Activated CD4-positive, CD25-positive, alpha-beta regulatory T cell treated with anti-CD3 and anti-CD28 coated beads, Interleukin-2, amount 50 U/mL, for 72 hours (primary cell): Measurements from ENCODE around the gene FANCL.
"Not testable (repeated sequence)": the region's sequence is repeated elsewhere in the genome, so short reads cannot be mapped to it uniquely, and the experiment has no call there.

ENCODE experiments used
- DNase-seq: peaks from one replicate; pipeline ENCODE4 v3.0.0; 2021

The FANCL gene

DNA sequence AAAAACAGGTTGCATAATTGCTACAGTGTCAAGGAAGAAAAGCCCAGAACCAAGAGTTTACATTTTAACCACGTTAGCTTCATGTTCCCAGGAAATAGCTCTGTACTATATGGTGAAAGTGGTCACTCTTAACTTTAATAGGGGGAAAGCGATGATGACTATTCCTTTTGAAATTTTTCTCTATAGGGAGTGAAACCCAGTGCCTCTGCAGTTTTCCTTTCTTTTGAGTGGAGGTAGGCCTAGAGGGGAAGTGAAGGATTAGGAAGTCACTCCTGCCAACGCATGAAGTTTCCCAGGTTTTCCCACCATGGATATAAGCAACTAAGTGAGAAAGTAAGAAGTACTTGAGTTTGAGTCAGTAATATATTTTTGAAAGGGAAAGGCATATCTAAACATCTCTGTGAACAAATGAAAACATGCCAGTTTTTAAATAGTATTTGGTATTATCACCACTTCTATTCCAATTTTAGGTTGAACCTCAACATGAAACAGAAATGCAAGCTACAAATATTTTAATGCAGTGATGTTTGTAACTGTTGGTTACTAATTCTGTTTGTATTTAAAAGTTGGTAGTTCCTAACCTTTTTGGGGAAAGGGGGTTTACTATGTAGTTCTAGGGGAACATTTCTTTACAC lies 102.6 kb downstream of the FANCL start:
- no peak for DNase-seq

GRCh38 chr2:58137856-58138255 lies 103.3 kb downstream of the FANCL start:
- no peak for DNase-seq

GRCh38 chr2:58137221-58137620 lies 103.9 kb downstream of the FANCL start:
- DNase-seq = no peak

GRCh38 chr2:58135861-58136260 lies 105.3 kb downstream of the FANCL start:
- no peak for DNase-seq

- DNase-seq = no peak
Observed at GRCh38 chr2:58133395-58133794, 107.7 kb downstream of the FANCL start.

DNA sequence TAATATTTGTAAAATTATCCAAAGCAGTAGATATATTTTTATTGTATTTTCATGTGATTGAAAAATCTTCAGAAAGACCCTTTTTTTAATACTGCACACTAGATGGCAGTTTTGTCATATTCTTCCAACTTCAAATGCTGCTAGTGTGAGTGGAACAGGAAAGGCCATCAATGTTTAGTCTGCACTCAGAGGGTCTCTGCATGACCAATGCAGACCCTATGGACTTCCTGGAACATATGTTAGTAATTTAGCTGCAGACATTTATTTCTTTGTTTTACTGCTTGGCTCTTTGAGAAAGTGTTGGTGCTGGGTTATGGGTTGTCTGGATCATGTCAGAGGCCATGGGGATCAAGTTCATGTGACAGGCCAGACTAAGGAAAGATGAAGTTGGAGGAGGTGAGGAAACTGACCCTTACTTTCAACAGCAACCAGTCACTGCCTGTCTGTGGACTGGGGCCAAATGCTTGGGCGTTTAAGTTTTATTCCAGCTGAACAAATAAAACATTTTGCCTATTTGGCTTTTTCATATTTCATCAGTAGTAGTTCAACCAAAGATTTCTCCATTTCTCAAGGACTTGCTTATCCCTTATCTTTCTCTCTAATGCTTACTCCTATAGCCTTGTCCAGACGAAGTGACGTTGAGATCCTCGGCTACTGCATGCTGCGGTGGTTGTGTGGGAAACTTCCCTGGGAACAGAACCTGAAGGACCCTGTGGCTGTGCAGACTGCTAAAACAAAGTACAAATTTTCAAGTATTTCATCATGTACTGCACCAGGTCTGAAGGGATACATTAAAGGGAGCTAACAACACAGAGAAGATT lies 109.7 kb downstream of the FANCL start:
- DNase-seq = no peak

DNA sequence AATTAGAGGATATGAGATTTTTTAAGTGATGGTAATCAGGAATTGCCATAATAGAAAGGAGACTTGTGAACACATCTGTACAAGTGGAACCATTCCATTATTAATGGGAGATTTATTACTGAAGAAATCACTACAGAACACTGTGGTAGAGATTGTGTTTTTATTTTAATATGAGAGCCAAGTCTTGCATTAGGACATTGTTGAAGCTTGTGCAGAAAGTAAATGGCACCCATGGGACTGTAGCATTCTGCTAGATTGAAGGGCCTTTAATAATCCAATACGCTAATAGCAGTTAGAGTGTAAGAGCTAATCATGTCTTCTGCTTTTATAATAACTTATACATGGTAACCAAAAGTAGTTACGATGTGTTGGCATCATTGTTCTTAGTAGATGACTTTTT lies 110.9 kb downstream of the FANCL start:
- no peak for DNase-seq

DNA sequence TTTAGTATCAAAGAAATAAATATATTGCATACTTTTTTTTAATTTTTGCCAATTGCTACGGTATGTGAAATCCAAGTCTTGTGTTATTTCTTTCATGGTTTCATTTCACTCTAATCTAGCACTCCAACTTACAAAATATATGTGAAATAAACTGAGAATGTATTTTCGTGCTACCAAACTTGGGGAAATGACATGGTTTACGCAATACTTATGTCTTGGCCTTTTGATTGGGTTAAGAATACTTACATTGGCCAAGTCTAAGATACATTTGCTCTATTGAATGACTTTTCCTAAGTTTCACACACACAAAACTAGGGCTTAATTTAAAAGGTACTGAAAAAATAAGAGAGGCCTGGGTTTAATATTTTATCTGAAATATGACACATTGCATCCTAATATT lies 114.0 kb downstream of the FANCL start:
- DNase-seq = no peak

GRCh38 chr2:58122540-58122939 lies 118.6 kb downstream of the FANCL start:
- no peak for DNase-seq

DNA sequence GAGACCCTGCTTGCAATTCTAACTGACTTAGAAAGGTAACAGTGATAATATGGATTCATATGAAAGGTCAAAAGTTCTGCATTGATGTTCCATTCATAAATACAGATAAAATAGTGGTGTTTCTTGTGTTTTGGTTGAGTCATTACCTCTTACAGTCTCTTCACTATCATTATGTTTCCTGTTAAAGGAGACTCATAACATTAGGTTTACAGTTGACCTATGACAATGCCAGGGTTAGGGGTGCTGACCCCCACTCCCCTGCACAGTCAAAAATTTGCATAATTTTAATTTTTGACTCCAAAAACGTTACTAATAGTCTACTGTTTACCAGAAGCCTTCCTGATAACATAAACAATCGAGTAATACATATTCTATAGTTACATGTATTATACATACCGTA lies 119.1 kb downstream of the FANCL start:
- DNase-seq = no peak

DNA sequence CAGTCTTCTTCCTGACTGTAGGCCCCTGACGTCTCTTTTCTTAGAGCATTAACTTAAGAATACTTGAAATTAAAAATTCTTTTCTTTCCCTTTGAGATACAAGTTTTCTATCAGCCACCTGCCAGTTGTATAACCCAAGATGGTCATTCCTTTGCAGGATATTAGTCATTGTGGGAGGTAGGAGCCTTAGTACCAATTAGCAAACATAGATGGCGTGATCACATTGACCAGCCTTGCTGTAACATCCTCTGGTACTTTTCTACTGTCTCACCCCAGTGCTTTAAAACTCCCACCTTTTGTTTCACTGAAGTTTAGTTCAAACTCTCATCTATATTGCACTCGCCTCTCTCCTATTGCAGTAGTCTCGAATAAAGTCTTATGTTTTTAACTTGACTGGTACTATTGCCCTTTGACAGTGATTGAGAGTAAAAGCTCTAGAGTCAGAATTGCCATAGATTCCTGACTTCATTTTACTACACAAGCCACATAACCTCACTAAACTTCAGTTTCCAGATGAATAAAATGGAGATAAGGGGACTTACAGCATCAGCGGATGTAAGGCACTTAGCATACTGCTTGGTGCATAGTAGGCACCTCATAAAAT lies 120.4 kb downstream of the FANCL start:
- no peak for DNase-seq

- not testable (repeated sequence) for DNase-seq
Observed at GRCh38 chr2:58113563-58113962, 127.6 kb downstream of the FANCL start.

GRCh38 chr2:58110765-58111164 lies 130.4 kb downstream of the FANCL start:
- DNase-seq = no peak

DNA sequence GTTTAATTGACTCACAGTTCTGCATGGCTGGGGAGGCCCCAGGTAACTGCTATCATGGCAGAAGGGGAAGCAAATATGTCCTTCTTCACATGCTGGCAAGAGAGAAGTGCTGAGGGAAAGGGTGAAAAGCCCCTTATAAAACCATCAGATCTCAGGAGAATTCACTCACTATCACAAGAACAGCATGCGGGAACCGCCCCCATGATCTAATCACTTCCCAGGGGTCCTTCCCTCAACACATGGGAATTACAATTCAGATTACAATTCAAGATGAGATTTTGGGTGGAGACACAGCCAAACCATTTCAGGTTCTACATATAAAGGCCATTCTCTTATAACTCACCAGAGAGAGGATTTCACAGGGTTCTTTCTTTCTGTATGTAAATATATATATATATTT lies 131.6 kb downstream of the FANCL start:
- DNase-seq = no peak
